Mesothelial cell of epicardium (in vitro differentiated cells): ENCODE measurements around the gene FOSL1. TPM values are rescaled to one million over a fixed set of nuclear protein-coding genes. Genes with fewer than 3 reads are reported as not detected.

Experiments
- DNase-seq, 2 experiments: peaks; one replicate each; pipeline ENCODE4 v3.0.0; 2021; ENCODE audit warnings: low spot score in 2 of 2; ENCODE audit not compliant: unreplicated experiment in 2 of 2
- H3K27ac Mint-ChIP-seq: 2 replicates; pipeline ENCODE4 v1.8.0; 2021; ENCODE audit warnings: mixed read lengths
- H3K27me3 Mint-ChIP-seq: 2 replicates; pipeline ENCODE4 v1.8.0; 2021; ENCODE audit warnings: low read depth, mixed read lengths
- H3K36me3 Mint-ChIP-seq: 2 replicates; pipeline ENCODE4 v1.8.0; 2021; ENCODE audit warnings: mixed read lengths
- H3K4me1 Mint-ChIP-seq: 2 replicates; pipeline ENCODE4 v1.8.0; 2021; ENCODE audit warnings: mixed read lengths
- H3K4me3 Mint-ChIP-seq: 2 replicates; pipeline ENCODE4 v1.8.0; 2021; ENCODE audit warnings: mild to moderate bottlenecking, moderate library complexity, mixed read lengths
- H3K9me3 Mint-ChIP-seq: 2 replicates; pipeline ENCODE4 v1.8.0; 2021; ENCODE audit warnings: mixed read lengths
- CTCF ChIP-seq: fragments of 200-600 bp; sonication (generic); IDR thresholded peaks from one replicate; pipeline ENCODE4 v1.5.0; 2021; ENCODE audit warnings: antibody characterized with exemption; ENCODE audit not compliant: unreplicated experiment
- total RNA-seq: library from RNA; stranded (reverse); gene quantifications from 3 replicates; pipeline ENCODE4 v1.2.1, GENCODE V29; 2021

The FOSL1 gene
- total RNA-seq, 1 donor from 2014 or later, result 3.1 TPM

DNA sequence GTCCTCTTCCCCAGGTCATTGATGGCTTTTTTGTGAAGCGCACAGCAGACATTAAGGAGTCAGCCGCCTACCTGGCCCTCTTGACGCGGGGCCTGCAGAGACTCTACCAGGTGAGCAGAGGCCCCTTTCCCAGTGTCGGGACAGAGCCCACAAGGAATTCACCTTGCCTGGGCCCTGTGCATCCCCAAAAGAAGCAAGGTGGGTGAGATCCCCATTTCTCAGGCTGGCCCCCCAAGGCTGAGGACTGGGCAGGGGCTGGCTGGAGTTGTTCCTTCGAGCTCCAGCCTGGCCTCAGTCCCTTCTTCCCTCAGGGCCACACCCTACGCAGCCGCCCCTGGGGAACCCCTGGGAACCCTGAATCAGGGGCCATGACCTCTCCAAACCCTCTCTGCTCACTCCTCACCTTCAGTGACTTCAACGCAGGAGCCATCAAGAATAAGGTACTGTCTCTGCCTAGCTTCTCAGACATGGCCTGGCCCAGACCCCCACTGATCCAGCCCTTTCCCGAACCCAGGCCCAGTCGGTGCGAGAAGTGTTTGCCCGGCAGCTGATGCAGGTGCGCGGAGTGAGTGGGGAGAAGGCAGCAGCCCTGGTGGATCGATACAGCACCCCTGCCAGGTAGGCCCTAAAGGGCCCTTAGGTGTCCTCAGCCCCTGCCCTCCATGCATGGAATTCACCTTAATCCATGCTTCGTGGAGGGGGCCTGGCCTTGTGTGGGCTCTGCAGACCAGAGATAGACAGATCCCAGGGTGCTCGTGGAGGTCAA is 35.3 kb downstream of the FOSL1 start:
- H3K27me3 Mint-ChIP-seq, result no peaks in the 10 kb centered on the region
- H3K4me1 Mint-ChIP-seq, result peaks cover 15% of the 10 kb centered on the region
- H3K27ac Mint-ChIP-seq, result peak overlapping the region; percentile 67
- H3K36me3 Mint-ChIP-seq, result peaks cover 21% of the 10 kb centered on the region
- no peak overlapping the region for H3K4me3 Mint-ChIP-seq
- TF ChIP-seq CTCF, result no peak
- no peak for DNase-seq
- H3K9me3 Mint-ChIP-seq, result no peaks in the 10 kb centered on the region

DNA sequence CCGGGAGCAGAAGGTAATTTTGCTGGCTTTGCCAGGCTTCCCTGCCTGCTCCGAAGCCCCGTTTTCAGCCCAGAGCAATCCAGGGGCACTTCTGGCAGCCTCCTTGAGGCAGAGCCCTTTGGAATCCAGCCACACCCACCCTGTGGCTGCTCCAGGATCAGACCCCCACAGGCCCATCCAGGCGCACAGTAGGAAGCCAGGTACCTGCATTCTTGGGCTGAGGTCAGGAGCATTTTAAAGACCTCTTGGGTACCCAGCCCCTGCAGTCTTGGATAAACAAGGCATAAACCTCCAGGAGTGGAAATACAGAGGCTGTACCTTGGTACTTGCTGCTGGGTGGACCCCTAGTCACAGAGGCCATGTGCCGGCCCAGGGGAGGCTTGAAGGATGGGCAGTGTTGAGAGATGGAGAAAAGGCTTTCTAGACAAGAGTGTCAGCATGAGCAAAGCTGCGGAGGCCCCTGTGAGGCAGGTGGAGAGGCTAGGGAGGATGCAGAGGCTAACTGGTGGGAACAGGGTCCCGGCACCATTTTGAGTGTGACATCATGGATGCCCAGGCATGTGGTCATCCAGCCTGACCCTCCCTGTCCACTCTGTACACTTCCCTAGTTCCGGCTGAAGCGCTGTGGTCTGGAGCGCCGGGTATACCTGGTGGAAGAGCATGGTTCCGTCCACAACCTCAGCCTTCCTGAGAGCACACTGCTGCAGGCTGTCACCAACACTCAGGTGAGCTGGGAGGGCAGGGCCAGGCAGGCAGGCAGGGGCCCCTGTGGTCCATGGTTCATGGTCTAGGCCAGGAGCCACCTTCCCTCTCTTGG is 36.1 kb downstream of the FOSL1 start:
- TF ChIP-seq CTCF, result no peak
- no peak overlapping the region for H3K27ac Mint-ChIP-seq
- H3K9me3 Mint-ChIP-seq, result no peaks in the 10 kb centered on the region

GRCh38 chr11:65862941-65863888 is 37.0 kb downstream of the FOSL1 start:
- Mint-ChIP-seq H3K4me3 (no peak overlapping the region), H3K4me1 (peaks cover 25% of the 10 kb centered on the region), H3K9me3 (no peaks in the 10 kb centered on the region), H3K27ac (peak overlapping the region; percentile 34), H3K27me3 (no peaks in the 10 kb centered on the region), H3K36me3 (peaks cover 16% of the 10 kb centered on the region)
- no peak for TF ChIP-seq CTCF
- no peak for DNase-seq

More for the DNA sequence above, 36.1 kb downstream of the FOSL1 start:
- Mint-ChIP-seq H3K4me1 (peaks cover 17% of the 10 kb centered on the region), H3K27me3 (no peaks in the 10 kb centered on the region), H3K36me3 (peaks cover 16% of the 10 kb centered on the region), H3K4me3 (no peak overlapping the region)
- DNase-seq, result no peak

DNA sequence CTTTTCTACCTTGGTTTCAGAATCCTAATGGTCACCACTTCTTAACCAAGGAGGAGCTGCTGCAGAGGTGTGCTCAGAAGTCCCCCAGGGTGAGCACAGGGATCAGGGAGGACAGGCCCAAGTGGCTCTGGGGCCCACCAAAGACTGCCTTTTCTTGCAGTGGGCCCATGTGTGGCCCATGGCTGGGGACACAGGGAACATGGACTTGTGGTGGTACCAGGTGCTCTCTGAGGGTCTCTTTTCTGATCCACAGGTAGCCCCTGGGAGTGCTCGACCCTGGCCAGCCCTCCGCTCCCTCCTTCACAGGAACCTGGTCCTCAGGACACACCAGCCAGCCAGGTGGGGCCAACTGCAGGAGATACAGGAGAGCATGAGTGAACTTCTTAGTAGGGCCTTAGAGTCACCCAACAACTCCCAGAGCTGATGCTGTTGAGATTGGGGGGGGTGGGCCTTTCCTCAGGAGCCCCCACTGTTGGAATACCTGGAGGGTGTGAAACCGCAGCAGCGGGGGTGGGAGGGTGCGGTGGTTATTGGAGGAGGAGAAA is 37.9 kb downstream of the FOSL1 start:
- DNase-seq, result no peak
- Mint-ChIP-seq H3K27ac (peak overlapping the region; percentile 34), H3K4me3 (peak overlapping the region; percentile 45)

More for the DNA sequence above, 37.9 kb downstream of the FOSL1 start:
- H3K9me3 Mint-ChIP-seq, result no peaks in the 10 kb centered on the region
- TF ChIP-seq CTCF, result no peak
- H3K4me1 Mint-ChIP-seq, result peaks cover 26% of the 10 kb centered on the region
- no peaks in the 10 kb centered on the region for H3K27me3 Mint-ChIP-seq
- peaks cover 11% of the 10 kb centered on the region for H3K36me3 Mint-ChIP-seq
